ENCODE measurements around the gene EDEM3. TPM values are rescaled to one million over a fixed set of nuclear protein-coding genes. Genes with fewer than 3 reads are reported as not detected.
"Not testable (repeated sequence)": the region's sequence is repeated elsewhere in the genome, so short reads cannot be mapped to it uniquely, and the experiment has no call there.

The EDEM3 gene
- total RNA-seq, 1 experiment from 2014 or later: 14.0 TPM

DNA sequence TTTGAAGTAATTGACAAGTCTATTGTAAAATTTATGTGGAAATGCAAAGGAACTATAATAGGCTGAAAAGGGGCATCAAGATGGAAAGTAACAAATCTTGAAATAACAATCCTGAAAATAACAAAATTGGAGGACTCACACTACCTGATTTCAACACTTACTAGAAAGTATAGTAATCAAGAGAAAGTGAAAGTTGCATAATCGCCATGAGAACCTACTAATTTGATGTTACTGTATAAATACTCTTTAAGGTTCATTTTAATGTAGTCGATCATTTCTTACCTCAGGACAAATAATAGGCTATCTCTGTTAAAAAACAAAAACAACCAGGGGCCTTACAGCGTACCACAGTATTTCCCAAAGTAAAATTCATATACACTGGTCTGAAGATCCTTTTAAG is 71.7 kb downstream of the EDEM3 start:
- Mint-ChIP-seq H3K27me3 (ENCODE audit: low read depth) (no peaks in the 10 kb centered on the region), H3K4me3 (no peak overlapping the region), H3K9me3 (peaks cover 19% of the 10 kb centered on the region in 2 experiments), H3K27ac (no peak overlapping the region), H3K36me3 (ENCODE audit: insufficient read depth in 1 of 3, low read depth in 3 of 3) (peaks cover 0 to 21% (median 5%) of the 10 kb centered on the region in 3 experiments; a peak in 6 of 7 replicates), H3K4me1 (peaks cover 12 to 18% of the 10 kb centered on the region in 2 experiments)
- Histone ChIP-seq H2BK120ac (ENCODE audit: low read depth, low read length, poor library complexity, severe bottlenecking) (no peak overlapping the region), H2BK15ac (ENCODE audit: low read depth, low read length) (no peak overlapping the region), H3K79me1 (ENCODE audit: insufficient read depth, low read depth, low read length, poor library complexity, severe bottlenecking) (no peaks in the 10 kb centered on the region), H3K23ac (ENCODE audit: insufficient read length, low read depth, low read length) (no peak overlapping the region), H2AFZ (ENCODE audit: low read length) (no peak overlapping the region), H3K4ac (ENCODE audit: low read depth, low read length) (no peak overlapping the region), H2AK5ac (ENCODE audit: insufficient read length, low read length) (no peak overlapping the region), H3K18ac (ENCODE audit: insufficient read length, low read depth, low read length) (no peak overlapping the region), H4K5ac (ENCODE audit: insufficient read length, low read depth, low read length) (no peak overlapping the region), H3T11ph (ENCODE audit: low read length) (no peak overlapping the region), H2BK5ac (ENCODE audit: insufficient read length, low read length) (no peak overlapping the region), H3K56ac (ENCODE audit: insufficient read length, low read depth, low read length) (no peak overlapping the region), H2BK20ac (ENCODE audit: low read depth, low read length, poor library complexity, severe bottlenecking) (no peak overlapping the region), H4K20me1 (ENCODE audit: control insufficient read depth, insufficient read depth, insufficient read length) (no peaks in the 10 kb centered on the region), H2BK12ac (ENCODE audit: insufficient read length, low read depth, low read length) (no peak overlapping the region), H3K79me2 (ENCODE audit: insufficient read depth, low read length) (no peaks in the 10 kb centered on the region), H3K23me2 (ENCODE audit: insufficient read length, low read depth, low read length, poor library complexity, severe bottlenecking) (no peaks in the 10 kb centered on the region), H3K9ac (ENCODE audit: extremely low read depth, insufficient read length, low read length) (no peak overlapping the region), H3K27me3 (ENCODE audit: insufficient read depth, low read length) (no peaks in the 10 kb centered on the region), H3K4me2 (ENCODE audit: insufficient read depth, insufficient read length, low read length) (no peak overlapping the region), H3K27ac (ENCODE audit: insufficient read length, low read depth, low read length) (no peak overlapping the region), H3K4me1 (ENCODE audit: insufficient read depth, low read length) (no peaks in the 10 kb centered on the region), H3K14ac (ENCODE audit: insufficient read depth, low read length) (no peak overlapping the region), H4K8ac (replicated peaks; ENCODE audit: insufficient read length, low read depth, low read length) (no peak overlapping the region), H4K91ac (ENCODE audit: insufficient read length, low read depth, low read length) (no peak overlapping the region), H3K9me3 (ENCODE audit: control insufficient read depth, low read depth, low read length) (no peaks in the 10 kb centered on the region)
- DNase-seq: no peak
- no CpG with 5 or more reads among the region's 3 CpGs for WGBS (ENCODE audit: extremely low coverage, insufficient read length, low lambda C conversion rate)
- TF ChIP-seq, protein P1, sequence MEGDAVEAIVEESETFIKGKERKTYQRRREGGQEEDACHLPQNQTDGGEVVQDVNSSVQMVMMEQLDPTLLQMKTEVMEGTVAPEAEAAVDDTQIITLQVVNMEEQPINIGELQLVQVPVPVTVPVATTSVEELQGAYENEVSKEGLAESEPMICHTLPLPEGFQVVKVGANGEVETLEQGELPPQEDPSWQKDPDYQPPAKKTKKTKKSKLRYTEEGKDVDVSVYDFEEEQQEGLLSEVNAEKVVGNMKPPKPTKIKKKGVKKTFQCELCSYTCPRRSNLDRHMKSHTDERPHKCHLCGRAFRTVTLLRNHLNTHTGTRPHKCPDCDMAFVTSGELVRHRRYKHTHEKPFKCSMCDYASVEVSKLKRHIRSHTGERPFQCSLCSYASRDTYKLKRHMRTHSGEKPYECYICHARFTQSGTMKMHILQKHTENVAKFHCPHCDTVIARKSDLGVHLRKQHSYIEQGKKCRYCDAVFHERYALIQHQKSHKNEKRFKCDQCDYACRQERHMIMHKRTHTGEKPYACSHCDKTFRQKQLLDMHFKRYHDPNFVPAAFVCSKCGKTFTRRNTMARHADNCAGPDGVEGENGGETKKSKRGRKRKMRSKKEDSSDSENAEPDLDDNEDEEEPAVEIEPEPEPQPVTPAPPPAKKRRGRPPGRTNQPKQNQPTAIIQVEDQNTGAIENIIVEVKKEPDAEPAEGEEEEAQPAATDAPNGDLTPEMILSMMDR (conservative IDR thresholded peaks at IDR 0.05): no peak

DNA sequence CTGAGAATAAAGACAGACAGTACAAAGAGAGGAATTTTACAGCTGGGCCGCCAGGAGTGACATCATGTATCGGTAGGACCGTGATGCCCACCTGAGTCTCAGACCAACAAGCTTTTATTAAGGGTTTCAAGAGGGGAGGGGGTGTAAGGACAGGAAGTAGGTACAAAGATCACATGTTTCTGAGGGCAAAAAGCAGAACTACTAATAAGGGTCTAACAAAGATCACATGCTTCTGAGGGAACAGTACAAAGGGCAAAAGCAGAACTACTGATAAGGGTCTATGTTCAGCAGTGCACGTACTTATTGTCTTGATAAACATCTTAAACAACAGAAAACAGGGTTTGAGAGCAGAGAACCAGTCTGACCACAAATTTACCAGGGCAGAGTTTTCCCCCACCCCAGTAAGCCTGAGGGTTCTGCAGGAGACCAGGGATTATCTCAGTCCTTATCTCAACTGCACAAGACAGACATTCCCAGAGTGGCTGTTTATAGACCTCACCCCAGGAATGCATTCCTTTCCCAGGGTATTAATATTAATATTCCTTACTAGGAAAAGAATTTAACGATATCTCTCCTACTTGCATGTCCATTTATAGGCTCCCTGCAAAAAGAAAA is 73.9 kb downstream of the EDEM3 start:
- H2AFZ ChIP-seq (ENCODE audit: low read length); H3K79me2 ChIP-seq (ENCODE audit: insufficient read depth, low read length); H3K9me3 ChIP-seq (ENCODE audit: control insufficient read depth, low read depth, low read length); H2BK12ac ChIP-seq (ENCODE audit: insufficient read length, low read depth, low read length); H3K4me1 ChIP-seq (ENCODE audit: insufficient read depth, low read length); H3T11ph ChIP-seq (ENCODE audit: low read length); H3K4me3 Mint-ChIP-seq; H4K8ac ChIP-seq (replicated peaks; ENCODE audit: insufficient read length, low read depth, low read length); H3K27ac Mint-ChIP-seq; H2BK120ac ChIP-seq (ENCODE audit: low read depth, low read length, poor library complexity, severe bottlenecking); H3K4me2 ChIP-seq (ENCODE audit: insufficient read depth, insufficient read length, low read length); H3K79me1 ChIP-seq (ENCODE audit: insufficient read depth, low read depth, low read length, poor library complexity, severe bottlenecking); H2BK20ac ChIP-seq (ENCODE audit: low read depth, low read length, poor library complexity, severe bottlenecking); H2BK5ac ChIP-seq (ENCODE audit: insufficient read length, low read length); H4K20me1 ChIP-seq (ENCODE audit: control insufficient read depth, insufficient read depth, insufficient read length); H2AK5ac ChIP-seq (ENCODE audit: insufficient read length, low read length); H4K5ac ChIP-seq (ENCODE audit: insufficient read length, low read depth, low read length); H3K23ac ChIP-seq (ENCODE audit: insufficient read length, low read depth, low read length); H3K4ac ChIP-seq (ENCODE audit: low read depth, low read length); H3K9ac ChIP-seq (ENCODE audit: extremely low read depth, insufficient read length, low read length); H3K18ac ChIP-seq (ENCODE audit: insufficient read length, low read depth, low read length); H3K27ac ChIP-seq (ENCODE audit: insufficient read length, low read depth, low read length); H3K23me2 ChIP-seq (ENCODE audit: insufficient read length, low read depth, low read length, poor library complexity, severe bottlenecking); DNase-seq; H3K27me3 ChIP-seq (ENCODE audit: insufficient read depth, low read length); H3K56ac ChIP-seq (ENCODE audit: insufficient read length, low read depth, low read length); H2BK15ac ChIP-seq (ENCODE audit: low read depth, low read length); H3K27me3 Mint-ChIP-seq (ENCODE audit: low read depth); H3K14ac ChIP-seq (ENCODE audit: insufficient read depth, low read length); H4K91ac ChIP-seq (ENCODE audit: insufficient read length, low read depth, low read length): not testable (repeated sequence)
- Mint-ChIP-seq H3K4me1 (peaks cover 12 to 15% of the 10 kb centered on the region in 2 experiments), H3K9me3 (peaks cover 19% of the 10 kb centered on the region in 2 experiments), H3K36me3 (ENCODE audit: insufficient read depth in 1 of 3, low read depth in 3 of 3) (peaks cover 0 to 21% (median 5%) of the 10 kb centered on the region in 3 experiments; a peak in 6 of 7 replicates)
- WGBS (ENCODE audit: extremely low coverage, insufficient read length, low lambda C conversion rate): no CpG with 5 or more reads among the region's 5 CpGs
